Bronchial smooth muscle cell (primary cell): Measurements from ENCODE around the gene ALG2. TPM values are rescaled to one million over a fixed set of nuclear protein-coding genes. Genes with fewer than 3 reads are reported as not detected.

Experiments
- total RNA-seq: library from RNA; depleted of rRNA; stranded (reverse); fragments of >200 nt; gene quantifications from 2 replicates; pipeline ENCODE4 v1.2.1, GENCODE V29; 2014

ALG2 gene
- 30.3 and 36.3 TPM in 2 replicates for total RNA-seq

GRCh38 chr9:99221621-99222415, at the start of gene ALG2, which contains the start of gene SEC61B:
ALG2 (minus strand) TSS chr9:99221942; CDS start chr9:99221894, 48 bp downstream.
SEC61B (plus strand) TSS chr9:99222282; CDS start chr9:99222364, 82 bp downstream.

Other genes starting within 250 kb of the ALG2 start
- 25.5 and 38.3 TPM in 2 replicates for gene TGFBR1, start 116.8 kb downstream of the ALG2 start, total RNA-seq
- gene SEC61B, start 340 bp upstream of the ALG2 start, total RNA-seq: 56.4 and 77.2 TPM in 2 replicates